ENCODE measurements around the gene CEP85.
"Not testable (repeated sequence)": the region's sequence is repeated elsewhere in the genome, so short reads cannot be mapped to it uniquely, and the experiment has no call there.

CEP85 gene

DNA sequence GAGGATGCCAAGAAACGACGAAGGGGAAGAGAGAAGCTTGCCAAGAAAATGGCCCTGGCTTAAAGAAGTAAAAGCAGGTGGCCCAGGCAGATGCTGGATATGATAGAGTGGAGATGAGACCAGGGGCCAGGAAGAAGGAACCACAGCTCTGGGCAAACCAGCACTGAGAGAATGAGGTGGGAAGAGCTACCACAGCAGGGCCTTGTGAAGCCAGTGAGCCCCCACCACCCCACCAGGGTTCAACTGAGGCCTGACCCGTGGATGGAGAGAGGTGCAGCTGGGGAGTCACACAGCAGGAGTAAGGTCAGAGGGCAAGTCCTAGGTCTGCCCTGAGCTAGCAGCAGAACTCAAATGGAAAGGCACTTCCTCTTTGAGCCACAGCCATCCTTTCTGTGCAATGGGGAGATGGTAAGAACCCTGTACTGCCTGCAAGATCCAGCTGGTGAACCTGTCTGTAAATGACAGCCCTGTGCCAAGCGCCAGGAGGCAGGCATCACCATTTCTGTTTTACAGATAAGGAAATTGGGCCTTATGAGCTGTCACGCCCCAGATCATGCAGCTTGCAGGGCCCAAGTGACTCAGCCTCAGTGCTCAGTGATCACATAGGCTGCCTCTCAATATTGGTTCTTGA, 54.4 kb downstream of the CEP85 start:
- TF ChIP-seq SPI1 (IDR thresholded peaks at IDR 0.05; ENCODE audit: low read depth, low read length) (peak; percentile 92), POU2F2 (IDR thresholded peaks at IDR 0.05; ENCODE audit: low read depth, low read length) (no peak)
- DNase-seq (ENCODE audit: insufficient read length, low spot score) (no peak), FAIRE-seq (no peak)

DNA sequence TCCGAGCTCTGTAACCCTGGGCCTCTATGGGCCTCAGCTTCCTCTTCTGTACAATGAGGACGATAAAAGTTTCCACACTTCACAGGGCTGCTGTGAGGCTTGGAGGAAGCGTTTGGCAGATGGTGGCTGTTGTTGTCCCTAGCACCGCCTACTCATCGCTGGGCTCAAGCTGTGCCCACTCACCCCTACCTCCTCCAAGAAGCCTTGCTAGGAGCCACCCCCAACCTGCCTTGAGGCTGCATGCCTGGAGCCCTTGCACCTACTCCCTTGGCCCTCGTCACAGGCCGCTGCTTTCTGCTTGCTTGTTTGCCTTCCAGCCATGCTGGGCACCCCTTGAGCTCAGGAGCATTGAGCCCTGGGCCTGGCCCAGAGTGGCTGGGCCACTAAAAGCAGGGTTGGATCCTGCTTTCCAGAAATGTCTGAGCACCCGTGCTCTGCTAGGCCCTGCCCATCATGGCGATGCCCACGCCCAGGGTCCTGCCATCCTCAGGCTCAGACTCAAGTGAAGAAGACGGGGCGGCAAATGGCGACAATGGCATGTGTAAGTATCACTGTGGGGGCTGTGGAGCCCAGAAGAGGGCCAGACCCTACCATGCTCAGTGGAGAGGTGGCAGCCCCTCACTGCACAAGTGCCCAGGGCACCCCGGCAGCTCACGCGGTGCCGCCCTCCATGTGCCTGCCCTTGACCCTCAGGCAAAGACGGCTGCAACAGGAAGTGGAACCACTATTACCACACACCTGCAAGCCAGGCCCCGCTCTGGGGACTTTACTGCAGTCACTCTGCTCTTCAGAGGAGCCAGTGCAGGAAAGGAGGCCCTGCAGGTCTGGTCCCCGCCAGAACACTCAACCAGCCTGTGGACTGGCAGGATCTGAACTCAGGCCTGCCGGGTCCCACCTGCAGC, 55.4 kb downstream of the CEP85 start:
- no peak for FAIRE-seq
- TF ChIP-seq PAX5 (IDR thresholded peaks at IDR 0.05; ENCODE audit: insufficient read depth, low read length, severe bottlenecking) (peak; percentile 68), POLR2A (IDR thresholded peaks at IDR 0.05; ENCODE audit: low read depth, low read length) (peak; percentile 73), POLR2AphosphoS5 (IDR thresholded peaks at IDR 0.05; ENCODE audit: low read depth, low read length) (peak; percentile 24; the same call in 1 of the 2 replicates), POU2F2 (IDR thresholded peaks at IDR 0.05; ENCODE audit: low read depth, low read length) (0 out of 2 replicates have a peak, but pooled peaks have one; percentile 24), SPI1 (IDR thresholded peaks at IDR 0.05; ENCODE audit: low read depth, low read length) (peak; percentile 91), TAF1 (IDR thresholded peaks at IDR 0.05; ENCODE audit: low read depth, low read length) (no peak)
- peak; percentile 73 for DNase-seq (ENCODE audit: insufficient read length, low spot score)

DNA sequence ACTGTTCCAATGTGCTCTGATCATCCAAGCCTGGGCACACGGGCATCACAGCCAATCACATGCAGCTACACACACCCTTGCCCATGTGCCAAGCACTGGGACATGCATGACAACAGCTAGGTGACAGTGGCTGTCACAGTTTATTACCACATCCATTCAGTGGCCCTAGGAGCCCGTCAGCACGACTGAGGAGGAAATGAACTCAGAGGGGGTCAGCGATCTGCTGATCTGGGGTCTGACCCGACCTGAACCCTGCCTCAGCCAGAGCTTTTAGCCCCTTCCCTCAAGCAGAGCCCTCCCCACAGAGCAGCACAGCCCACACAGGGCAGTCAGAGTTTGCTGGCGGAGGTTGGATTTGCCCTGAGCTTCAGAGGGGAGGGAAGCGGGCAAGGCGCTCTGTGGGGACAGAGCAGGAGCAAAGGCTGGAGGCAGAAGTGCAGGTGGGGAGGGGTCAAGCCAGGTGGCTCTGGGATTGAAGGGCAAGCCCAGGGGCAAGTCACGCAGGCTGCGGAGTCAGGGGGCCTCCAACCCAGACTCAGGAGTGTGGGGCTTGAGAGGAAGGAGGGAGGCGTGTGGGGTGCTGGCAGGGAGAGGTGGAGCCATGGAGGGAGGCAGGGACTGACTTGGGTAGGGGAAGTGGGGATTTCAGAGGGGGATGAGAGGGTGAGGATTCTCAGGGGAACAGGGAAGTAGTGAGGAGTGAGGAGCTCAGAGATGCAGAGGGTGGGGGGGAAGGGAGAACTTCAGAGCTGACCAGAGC, 56.3 kb downstream of the CEP85 start:
- TF ChIP-seq SPI1 (IDR thresholded peaks at IDR 0.05; ENCODE audit: low read depth, low read length) (peak; percentile 33; the same call in 1 of the 2 replicates), POU2F2 (IDR thresholded peaks at IDR 0.05; ENCODE audit: low read depth, low read length) (no peak)
- no peak for DNase-seq (ENCODE audit: insufficient read length, low spot score)
- peak; percentile 89 for FAIRE-seq

- TF ChIP-seq SPI1 (IDR thresholded peaks at IDR 0.05; ENCODE audit: low read depth, low read length) = no peak
- no peak for TF ChIP-seq POLR2AphosphoS5 (IDR thresholded peaks at IDR 0.05; ENCODE audit: low read depth, low read length)
- TF ChIP-seq PAX5 (IDR thresholded peaks at IDR 0.05; ENCODE audit: insufficient read depth, low read length, severe bottlenecking) = no peak
- TF ChIP-seq TAF1 (IDR thresholded peaks at IDR 0.05; ENCODE audit: low read depth, low read length) = no peak
- no peak for TF ChIP-seq POU2F2 (IDR thresholded peaks at IDR 0.05; ENCODE audit: low read depth, low read length)
- no peak for TF ChIP-seq POLR2A (IDR thresholded peaks at IDR 0.05; ENCODE audit: low read depth, low read length)
- DNase-seq (ENCODE audit: insufficient read length, low spot score) (no peak), FAIRE-seq (no peak)
These were observed 56.9 kb downstream of the CEP85 start for GRCh38 chr1:26290882-26291261.

DNA sequence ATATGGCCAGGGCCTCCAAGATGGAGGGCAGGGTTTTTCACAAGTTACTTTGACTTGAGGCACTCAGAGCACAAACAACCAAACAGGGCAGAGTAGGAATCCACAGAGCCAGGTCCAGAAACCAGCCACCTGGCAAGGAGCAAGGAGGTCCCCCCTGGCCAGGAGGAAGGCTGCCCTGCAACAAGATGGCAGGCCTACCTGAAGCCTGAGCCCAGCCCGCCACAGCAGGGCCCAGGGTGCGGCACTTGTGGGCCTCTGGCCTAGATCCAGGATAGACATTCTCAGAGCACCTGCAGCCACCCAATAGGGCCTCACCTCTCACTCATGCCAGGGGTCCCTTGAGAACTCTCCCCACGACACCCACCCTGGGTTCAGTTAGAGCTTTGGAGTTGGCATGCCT, 57.4 kb downstream of the CEP85 start:
- no peak for DNase-seq (ENCODE audit: insufficient read length, low spot score)
- no peak for FAIRE-seq
- TF ChIP-seq POU2F2 (IDR thresholded peaks at IDR 0.05; ENCODE audit: low read depth, low read length) = no peak
- no peak for TF ChIP-seq POLR2AphosphoS5 (IDR thresholded peaks at IDR 0.05; ENCODE audit: low read depth, low read length)
- no peak for TF ChIP-seq PAX5 (IDR thresholded peaks at IDR 0.05; ENCODE audit: insufficient read depth, low read length, severe bottlenecking)
- TF ChIP-seq TAF1 (IDR thresholded peaks at IDR 0.05; ENCODE audit: low read depth, low read length) = no peak
- TF ChIP-seq POLR2A (IDR thresholded peaks at IDR 0.05; ENCODE audit: low read depth, low read length) = no peak
- TF ChIP-seq SPI1 (IDR thresholded peaks at IDR 0.05; ENCODE audit: low read depth, low read length) = no peak

DNA sequence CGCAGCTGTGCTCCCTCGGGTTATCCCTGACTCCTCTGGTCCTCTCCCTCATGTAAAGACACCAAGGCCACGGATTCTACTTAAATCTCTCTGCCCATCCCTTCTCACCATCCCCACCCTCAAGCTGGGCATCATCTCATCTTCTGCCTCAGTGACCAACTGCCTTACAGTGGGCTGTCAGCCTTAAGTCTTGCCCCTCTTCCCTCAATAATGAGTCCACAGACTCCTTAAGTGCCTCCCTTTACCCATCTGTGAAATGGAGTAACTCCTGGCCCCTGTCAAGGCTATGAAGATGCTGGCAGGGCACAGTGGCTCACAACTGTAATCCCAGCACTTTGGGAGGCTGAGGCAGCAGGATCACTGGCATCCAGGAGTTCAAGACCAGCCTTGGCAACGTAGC, 57.9 kb downstream of the CEP85 start:
- TF ChIP-seq PAX5 (IDR thresholded peaks at IDR 0.05; ENCODE audit: insufficient read depth, low read length, severe bottlenecking) (no peak), SPI1 (IDR thresholded peaks at IDR 0.05; ENCODE audit: low read depth, low read length) (no peak), POU2F2 (IDR thresholded peaks at IDR 0.05; ENCODE audit: low read depth, low read length) (no peak), POLR2A (IDR thresholded peaks at IDR 0.05; ENCODE audit: low read depth, low read length) (no peak), TAF1 (IDR thresholded peaks at IDR 0.05; ENCODE audit: low read depth, low read length) (no peak), POLR2AphosphoS5 (IDR thresholded peaks at IDR 0.05; ENCODE audit: low read depth, low read length) (no peak)
- no peak for FAIRE-seq
- DNase-seq (ENCODE audit: insufficient read length, low spot score) = no peak

DNA sequence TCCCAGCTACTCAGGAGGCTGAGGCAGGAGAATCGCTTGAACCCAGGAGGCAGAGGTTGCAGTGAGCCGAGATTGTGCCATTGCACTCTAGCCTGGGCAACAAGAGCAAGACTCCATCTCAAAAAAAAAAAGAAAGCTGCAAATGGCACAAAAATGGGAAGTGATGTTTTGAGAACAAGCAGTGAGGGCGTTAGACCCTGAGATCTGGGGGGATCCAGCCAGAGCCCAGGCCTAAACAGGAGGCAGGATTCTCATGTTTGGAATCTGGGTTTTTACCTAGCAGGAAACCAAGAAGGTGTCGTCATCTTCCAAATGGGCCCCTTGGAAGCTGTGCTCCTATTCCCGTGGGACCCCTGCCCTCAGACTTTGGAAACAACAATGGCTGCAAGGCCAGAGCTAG, 58.7 kb downstream of the CEP85 start:
- not testable (repeated sequence) for FAIRE-seq; DNase-seq (ENCODE audit: insufficient read length, low spot score)

DNA sequence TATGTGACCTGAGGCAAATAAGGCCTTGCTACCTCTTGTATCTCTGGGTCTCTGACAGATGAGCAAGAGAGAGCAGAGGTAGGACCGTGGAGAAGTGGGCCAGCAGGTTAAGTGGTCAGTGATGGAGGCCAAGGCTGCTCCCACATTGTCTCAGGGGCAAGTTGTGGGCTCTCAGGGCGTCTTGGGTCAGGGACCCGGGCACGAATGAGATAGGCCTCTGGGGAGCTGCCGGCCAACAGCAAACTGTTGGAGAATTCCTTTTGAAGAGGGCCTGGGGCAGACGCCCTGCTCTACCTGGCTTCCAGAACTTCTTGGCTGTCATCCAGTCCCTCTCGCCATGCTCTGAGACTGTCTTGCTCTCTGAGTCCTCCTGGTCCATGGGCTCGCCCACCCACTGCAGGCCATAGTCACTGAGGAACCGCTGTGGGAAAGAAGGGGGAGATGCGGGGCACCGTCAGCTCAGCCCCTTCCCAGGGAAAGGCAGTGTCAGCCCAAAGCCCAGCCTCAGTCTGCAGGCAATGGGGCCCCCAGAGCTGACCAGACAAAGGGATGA, 60.0 kb downstream of the CEP85 start:
- DNase-seq (ENCODE audit: insufficient read length, low spot score) = no peak
- TF ChIP-seq POLR2AphosphoS5 (IDR thresholded peaks at IDR 0.05; ENCODE audit: low read depth, low read length) (no peak), PAX5 (IDR thresholded peaks at IDR 0.05; ENCODE audit: insufficient read depth, low read length, severe bottlenecking) (no peak), SPI1 (IDR thresholded peaks at IDR 0.05; ENCODE audit: low read depth, low read length) (no peak), TAF1 (IDR thresholded peaks at IDR 0.05; ENCODE audit: low read depth, low read length) (no peak), POLR2A (IDR thresholded peaks at IDR 0.05; ENCODE audit: low read depth, low read length) (no peak), POU2F2 (IDR thresholded peaks at IDR 0.05; ENCODE audit: low read depth, low read length) (no peak)
- no peak for FAIRE-seq

Data from GM12891 (cell line).